Measurements from ENCODE around the gene GMDS. TPM values are rescaled to one million over a fixed set of nuclear protein-coding genes. Genes with fewer than 3 reads are reported as not detected.
"Not testable (repeated sequence)": the region's sequence is repeated elsewhere in the genome, so short reads cannot be mapped to it uniquely, and the experiment has no call there.

GMDS gene
- total RNA-seq, 1 experiment from 2014 or later, result 23.6 TPM

DNA sequence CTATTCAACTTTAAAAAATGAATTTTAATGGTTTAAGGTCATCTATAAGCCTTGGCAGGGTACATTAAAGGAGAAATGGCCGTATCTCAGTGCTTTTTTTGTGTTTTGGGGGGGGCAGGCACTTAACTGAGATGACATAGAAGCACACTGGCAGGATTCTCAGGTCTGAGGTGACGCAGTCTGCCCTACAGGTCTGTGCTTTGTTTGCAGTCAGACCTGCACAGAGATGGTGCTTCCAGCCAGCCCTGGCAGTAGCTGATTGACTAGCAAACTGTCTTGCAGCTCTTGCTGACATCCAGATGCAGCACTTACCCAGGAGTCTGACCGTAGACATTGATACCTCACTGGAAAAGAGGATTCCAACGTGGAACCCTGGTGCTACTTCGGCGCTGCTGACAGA is 386.5 kb downstream of the GMDS start:
- DNase-seq (ENCODE audit: low spot score), result no peak

DNA sequence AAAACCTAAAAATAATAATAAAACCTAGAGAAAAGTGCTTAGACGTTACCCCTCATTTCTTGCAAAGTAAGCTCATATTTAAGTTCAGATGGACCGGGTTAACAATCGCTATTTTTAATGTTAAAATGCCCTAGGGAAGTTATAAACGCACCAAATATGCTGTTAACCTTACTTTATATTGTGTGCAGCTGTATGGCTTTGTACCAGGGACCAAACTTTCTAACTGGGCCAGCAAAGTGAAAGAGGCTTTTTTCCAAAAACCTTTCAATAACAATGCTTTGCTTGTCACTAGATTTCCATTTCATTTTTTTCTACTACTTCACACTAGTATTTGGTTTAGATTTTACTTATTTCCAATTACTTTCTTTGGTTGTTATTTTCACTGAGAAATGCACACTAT is 387.2 kb downstream of the GMDS start:
- no peak for DNase-seq (ENCODE audit: low spot score)

DNA sequence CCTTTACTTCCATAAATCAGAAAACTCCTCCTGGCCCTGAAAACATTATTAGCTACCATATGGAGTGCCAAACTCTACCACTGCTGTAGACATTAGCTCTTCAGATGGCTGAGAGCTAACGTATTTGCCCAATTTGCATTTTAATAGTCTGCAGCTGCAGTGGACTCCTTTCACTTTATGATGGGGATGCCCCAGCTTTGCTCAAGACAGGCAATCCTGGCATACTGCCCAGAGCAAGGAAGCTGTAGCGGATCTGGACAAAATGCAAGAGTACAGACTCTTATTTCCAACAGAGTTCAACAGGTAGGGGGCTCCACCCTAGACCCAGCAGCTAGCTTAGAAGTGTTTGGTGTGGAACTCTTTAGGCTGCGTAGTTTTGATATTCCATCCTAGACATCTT is 389.0 kb downstream of the GMDS start:
- DNase-seq (ENCODE audit: low spot score), result peak; percentile 13

DNA sequence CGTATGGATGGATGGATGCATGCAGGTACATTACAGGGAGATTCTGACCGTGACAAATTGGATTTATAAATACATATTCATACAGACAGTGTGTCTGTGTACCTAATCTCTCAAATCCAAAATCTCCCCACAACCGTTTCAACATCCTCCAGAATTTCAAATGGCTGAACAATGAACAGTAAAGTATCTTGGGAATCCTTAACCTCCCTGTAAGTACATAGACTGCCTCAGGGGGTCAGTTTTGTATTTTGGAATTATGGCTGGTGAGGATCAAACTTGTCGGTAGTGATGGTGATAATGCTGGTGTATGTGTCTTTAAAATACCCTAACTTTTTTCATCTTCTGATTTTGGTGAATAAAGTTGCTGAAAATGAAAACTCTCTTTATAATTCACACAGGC is 389.5 kb downstream of the GMDS start:
- DNase-seq (ENCODE audit: low spot score), result no peak

DNA sequence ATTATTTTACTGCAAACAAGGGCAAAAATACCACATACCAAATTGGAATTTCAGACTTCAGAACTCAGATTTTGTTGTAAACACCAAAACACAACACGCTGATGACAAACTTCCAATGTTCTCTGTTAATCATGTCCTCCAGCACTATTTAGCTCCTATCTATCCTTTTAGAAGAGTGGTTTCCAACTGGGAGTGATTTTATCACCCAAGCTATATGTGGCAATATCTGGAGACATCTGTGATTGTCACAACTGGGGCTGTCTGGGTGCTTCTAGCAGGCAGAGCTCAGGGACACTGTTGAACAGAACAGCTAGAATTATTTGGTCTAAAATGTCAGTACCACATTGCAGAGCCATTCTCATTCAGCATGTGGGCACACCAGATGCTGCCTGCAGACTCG is 391.1 kb downstream of the GMDS start:
- DNase-seq (ENCODE audit: low spot score), result no peak

DNA sequence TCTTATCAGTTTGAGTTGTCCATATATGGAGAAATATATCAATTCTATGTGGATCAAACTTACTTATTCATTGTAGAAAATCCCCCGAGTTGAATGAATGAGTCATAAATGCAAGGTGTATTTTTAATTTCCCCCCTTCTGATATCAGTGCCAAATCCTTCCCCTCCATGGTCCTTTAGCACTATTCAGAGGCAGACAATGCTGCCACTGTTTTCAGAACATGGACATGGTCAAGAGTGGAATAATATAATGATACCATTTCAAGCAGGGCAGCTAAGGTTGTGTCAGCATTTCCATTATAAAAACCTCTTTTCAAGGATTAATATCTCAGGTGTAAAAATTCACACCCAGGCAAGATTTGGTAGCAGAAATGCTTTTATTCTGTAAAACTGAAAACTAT is 391.6 kb downstream of the GMDS start:
- no peak for DNase-seq (ENCODE audit: low spot score)

DNA sequence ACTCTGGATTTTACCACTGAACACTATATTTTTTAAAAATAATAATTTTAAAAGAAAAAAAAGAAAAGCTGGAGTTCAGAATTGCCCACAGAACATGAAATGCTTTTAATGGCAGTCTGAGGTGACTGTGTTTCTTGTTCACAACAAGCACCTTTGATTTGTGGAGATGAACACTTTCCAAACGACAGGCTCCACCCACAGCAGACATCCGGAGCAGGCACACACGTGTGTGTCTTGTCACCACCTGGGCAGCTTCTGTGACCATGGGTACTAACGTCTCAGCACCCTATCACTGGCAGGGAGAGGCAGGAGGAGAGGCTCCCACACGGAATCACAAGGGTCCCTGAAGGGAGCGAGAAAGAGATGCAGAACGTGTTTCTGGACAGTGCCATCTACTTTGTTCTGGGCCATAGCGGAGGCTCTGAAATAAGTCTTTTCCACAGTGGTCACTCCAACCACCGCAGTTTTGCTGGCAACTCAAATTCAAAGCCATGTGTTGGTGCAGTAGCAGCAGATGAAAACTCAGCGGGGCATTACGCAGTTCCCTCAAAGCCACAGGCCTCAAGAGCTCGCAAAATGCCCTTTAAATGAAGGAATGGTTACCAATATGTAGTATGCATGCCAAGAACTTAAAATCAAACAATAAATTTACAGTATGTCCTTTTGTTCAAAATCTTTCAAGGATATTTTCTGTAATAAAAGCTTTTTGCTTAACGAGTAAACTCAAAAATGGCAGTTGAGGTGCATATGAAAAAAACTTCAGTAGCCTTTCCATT is 393.5 kb downstream of the GMDS start:
- no peak for DNase-seq (ENCODE audit: low spot score)

DNA sequence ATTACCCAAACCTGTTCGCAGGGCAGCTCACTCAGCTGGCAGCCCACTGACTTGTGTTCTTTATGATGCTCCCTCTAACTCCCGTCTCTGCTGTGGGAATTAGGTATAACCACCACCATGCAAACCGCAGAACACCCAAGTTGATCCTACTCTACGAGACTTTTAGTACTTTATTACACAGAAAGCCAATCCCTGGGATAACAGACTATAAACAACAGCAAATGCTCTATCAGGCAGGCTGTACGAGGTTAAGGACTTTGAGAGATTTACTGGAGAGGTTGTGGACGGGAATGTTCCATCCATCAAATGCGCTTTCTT is 394.6 kb downstream of the GMDS start:
- DNase-seq (ENCODE audit: low spot score), result no peak

DNA sequence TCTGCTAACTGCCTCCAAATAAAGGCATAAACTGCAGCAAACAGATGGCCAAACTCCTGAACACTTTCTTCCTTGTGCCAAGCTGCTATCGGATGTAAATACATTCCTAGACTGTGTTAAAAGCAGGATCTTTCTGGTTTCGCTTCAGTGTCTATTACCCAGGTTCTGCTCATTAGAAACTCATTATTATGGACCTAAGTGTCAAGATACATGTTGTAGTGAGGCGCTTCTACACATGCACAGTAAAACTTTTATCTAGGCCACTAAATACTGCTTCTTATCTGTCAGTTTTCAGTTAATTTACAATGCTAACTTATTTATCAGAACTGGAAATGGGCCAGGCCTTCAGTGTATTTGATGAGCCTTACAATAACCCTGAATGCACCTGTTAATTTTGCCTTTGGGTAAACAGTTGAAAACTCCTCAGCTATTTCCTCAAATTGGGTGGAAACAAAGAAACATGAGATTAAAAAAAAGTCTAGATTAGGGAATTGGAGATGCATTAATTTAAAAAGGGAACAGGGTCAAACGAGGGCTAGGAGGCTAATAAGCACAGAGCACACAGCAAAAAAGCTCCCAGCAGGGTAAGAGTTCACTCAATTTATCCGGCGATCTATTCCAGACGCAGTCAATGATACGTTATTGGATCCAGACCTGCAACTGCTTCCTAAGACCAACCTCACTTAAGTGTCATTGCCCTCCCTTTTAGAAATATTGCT is 395.1 kb downstream of the GMDS start:
- no peak for DNase-seq (ENCODE audit: low spot score)

DNA sequence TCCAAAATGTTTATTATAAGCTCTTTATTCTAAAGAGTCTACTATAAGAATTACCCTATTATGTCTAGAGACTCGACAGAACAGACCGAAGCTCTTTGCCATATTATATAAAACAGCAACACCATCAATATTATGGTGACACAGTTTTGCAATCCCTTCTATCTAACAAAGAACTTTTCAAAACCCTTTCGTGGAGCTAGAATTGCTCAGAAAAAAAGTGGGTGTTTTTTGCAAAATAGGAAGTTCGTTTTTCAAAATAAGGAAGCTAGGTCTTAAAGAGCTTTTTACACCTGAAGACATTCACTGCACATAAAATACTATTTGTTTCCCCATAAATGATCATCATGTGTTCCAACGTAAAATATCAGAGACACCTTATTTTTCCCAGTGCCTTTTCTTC is 395.7 kb downstream of the GMDS start:
- no peak for DNase-seq (ENCODE audit: low spot score)

DNA sequence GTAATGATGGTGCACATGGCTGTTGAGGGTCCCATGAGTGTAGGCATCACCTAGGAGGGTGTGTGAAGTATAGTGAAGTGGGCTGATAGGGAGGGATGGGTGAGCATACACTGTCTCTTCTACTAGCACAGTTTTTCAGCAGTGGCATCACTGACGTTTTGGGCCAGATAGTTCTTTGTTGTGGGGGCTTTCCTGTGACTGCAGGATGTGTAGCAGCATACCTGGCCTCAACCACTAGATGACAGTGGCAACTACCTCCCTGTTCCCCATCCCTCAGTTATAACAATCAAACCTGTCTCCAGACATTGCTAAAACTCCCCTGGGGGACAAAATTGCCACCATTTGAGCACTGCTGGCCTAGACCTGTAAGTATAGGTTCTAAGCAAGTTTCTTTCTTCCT is 396.7 kb downstream of the GMDS start:
- DNase-seq (ENCODE audit: low spot score), result no peak

DNA sequence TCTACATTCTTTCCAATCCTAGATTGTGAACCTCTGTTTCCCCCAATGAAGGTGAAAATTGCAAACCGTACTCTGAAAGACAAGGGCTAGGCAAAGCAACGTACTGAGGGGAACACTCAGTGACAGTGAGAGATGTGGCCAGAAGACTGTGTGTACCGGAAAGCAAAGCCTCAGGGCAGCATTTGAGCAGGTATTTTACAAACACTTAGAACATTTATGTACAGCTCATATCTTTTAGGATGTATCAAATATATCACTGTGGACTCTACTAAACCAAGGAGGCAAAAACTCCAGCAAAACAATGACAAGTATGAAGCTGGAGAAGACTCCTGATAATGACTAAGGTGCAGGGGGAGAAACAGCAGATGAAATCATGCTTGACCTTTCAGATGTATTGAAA is 398.8 kb downstream of the GMDS start:
- no peak for DNase-seq (ENCODE audit: low spot score)

DNA sequence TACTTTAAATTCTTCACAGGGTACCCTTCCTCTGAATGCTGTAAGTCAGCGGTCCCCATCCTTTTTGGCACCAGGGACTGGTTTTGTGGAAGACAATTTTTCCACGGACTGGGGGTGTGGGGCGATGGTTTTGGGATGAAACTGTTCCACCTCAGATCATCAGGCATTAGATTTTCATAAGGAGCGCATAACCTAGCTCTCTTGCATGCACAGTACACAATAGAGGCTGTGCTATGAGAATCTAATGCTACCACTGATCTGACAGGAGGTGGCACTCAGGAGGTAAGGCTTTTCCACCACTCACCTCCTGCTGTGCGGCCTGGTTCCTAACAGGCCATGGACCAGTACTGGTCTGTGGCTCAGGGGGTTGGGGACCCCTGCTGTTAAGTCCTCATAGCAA is 399.9 kb downstream of the GMDS start:
- not testable (repeated sequence) for DNase-seq (ENCODE audit: low spot score)

DNA sequence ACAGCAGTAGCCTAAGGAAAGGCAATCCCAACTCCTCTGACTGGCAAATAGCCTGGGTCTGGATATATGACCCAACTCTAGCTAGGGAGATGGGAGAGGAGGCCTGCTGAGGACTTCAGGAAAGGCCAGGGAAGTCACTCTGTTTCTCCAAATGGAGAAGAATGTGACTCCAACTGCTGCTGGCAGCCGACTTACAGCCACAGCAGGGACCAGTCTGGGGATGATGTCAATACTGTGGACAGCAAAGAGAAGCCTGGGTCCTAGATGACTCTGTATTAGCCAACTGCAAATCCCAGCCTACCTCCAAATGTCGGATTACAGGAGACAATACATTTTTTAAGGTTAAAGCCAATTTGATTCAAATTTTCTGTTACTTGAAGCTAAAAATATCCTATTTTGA is 403.1 kb downstream of the GMDS start:
- no peak for DNase-seq (ENCODE audit: low spot score)

DNA sequence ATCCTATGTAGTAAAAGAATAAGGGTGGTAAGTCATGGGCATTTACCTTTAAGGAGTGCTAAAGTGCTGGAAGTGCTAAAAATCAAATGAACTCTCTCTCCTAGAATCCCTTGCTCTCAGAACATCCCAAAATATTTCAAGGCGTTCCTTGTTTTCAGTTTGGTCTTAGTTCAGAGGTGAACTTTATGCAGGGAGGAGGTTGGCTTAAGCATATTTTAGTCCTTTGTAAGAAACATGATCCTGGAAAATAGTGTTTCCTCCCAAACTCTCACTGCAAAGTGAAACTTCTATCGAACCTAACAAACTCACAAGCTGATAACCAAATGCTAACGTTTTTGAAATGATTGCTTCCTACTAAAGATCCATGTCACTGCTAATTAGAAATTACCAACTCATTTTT is 404.3 kb downstream of the GMDS start:
- DNase-seq (ENCODE audit: low spot score), result no peak

DNA sequence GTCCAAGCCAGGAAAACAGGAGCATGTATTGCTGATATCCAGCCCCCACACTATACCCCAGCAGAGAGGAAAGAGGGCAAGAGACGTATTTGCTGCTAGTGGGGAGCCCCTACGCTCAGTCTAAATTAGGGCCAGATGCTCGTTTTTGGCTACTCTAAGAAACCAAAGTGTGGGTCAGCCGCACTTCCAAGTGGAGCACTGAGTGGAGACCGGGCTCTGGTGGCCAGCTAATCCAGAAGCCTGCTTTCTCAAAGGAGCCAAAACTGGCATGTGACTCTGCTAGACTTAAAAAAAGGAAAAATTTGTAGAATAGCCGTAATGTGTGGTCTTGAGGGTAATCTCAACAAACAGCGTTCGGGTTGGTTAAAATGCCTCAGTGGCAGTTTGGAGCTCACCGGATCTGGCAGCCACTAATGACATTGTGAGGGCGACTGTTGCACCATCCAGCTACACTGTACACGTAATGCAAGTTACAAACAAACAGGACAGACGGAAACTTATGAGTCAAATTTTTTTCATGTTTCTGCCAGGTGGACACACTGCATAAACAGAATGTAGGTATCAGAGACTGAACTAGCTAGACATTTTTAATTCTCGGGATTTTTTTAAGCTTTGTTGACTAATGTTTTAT is 404.8 kb downstream of the GMDS start:
- no peak for DNase-seq (ENCODE audit: low spot score)

DNA sequence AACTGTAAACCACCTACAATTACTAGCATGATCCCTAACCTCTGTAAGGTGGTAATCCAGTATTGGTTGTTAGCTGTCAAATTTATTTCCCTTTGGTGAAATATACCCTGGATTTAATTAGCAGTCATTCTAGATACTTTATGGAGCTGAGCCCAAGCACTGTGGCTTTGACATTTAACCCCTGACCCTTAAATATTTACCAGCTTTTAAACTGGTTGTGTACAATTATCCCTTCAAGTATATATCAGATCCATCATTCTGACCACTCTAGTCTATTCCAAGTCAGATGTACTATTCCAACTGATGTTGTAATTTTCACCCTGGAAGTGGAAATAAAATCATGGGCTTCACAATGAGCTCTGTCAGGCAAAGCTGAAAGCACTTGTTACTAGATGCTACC is 406.0 kb downstream of the GMDS start:
- no peak for DNase-seq (ENCODE audit: low spot score)

DNA sequence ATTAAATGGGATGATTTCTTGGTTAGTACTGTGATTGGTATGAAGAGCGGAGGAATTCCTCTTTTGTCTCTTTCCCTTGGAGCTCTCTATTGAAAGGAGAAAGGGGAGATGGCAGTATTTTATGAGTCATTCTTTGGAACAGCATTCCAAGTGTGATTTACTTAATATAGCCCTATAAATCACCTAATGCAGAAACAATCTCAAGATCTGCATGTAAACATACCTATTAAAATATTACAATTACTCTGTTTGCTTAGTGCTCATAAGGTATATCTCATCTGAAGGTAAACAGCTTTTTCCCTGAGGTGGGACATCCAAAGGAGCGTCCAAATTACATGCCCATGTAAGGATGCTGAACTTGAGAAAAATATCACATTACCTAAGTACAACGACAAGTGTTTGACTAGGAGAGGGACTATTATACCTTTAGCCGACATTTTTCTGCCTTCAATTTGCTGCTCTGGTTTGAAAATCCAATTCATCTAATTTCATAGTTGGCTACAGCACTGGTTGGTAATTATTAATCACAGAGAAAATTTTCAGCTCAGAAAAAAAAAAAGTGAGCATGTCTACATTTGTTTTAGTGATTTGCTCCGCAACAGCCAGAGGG is 406.7 kb downstream of the GMDS start:
- no peak for DNase-seq (ENCODE audit: low spot score)

DNA sequence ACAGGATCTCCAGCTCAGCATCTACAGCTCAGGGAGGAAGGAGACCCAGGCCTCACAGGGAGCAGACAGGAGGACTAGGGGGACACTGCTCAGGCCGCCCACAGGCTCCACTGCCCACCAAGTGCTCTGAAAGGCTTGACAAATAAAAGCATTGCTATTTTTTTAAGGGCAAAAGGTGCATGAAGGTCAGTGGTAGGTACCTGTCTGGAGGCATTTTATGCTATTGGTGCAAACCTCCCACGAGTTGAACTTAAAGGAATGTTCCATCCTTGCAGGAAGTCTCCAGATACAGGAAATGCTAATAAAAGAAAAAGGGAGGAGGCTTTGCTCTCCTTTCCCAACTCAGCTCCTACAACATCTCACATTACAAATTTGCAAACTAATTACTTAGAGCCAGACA is 407.6 kb downstream of the GMDS start:
- DNase-seq (ENCODE audit: low spot score), result no peak

DNA sequence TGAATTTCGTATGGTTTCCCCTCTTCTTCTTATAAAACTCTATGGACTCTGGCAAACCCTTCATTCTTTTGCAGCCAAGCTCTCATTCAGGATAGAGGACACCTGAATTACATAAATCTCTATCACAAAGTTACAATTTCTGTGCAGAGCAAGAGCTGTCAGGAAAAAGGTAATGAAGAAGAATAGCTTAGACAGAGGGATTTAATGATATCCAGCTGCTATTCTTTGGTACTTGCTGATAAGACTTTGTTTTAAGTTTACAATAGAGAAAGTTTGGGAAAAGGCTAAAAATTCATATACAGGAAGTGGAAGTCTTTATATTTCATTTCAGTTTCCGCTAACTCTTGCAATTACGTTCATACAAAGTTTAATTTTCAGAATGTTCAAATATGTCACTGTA is 408.7 kb downstream of the GMDS start:
- DNase-seq (ENCODE audit: low spot score), result no peak

DNA sequence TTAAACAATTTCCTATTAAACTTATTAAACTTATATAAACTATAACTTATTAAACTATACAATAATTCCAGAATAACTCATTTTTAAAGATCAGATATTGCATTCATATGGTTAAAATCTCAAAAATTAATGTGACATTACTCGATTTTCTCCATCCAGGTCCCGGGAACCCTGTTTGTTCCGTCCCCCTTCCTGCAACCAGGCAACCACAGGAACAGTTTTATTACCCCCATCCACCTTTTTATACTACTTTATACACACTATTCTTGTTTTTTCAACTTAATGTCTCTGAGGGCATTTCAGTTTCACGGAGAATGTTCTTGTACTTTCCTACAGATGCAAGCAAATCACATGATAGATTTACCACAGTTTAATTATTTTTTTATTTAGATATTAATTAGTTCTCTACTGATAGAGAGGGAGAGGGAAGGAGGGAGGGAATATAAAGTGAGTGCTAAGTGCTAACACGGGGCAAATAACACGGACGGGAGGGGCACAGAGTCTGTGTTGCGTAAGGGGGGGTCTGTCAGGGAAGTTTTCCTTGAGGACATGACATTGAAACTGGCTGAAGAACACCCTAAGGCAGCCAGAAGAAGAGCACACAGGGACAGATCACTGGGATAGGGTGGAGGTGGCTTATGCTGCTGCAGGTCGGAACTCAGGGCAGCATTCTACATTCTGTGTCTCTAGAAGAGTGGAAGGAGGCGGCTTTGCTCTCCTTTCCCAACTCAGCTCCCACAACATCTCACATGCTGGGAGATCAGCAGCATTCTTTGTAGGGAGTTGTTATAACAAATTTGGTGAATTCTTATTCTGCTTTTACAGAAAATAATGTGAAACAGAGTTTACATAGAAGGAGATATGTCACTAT is 410.5 kb downstream of the GMDS start:
- no peak for DNase-seq (ENCODE audit: low spot score)

DNA sequence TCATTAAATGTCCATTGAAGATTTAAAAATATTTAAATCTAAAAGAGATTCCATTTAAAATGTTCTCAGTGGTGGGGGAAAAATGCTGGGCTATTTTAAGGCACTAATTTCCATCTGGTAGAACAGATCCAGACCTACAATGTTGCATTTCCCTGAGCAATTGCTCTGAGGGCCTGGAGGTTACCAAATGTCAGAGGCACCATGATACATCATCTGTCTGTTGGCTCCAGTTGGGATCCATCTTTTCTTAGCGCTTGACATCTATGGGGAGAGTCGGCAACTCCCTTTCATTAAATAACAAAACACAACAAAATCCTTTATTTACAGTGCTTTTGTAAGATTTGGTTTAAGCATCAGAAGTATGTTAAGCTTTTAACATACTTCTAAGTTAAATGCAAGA is 411.2 kb downstream of the GMDS start:
- DNase-seq (ENCODE audit: low spot score), result no peak
